Measurements from ENCODE around the gene TFCP2.

GRCh38 chr12:51177897-51178296 lies 5.0 kb upstream of the TFCP2 start:
- TF ChIP-seq POLR2A (IDR thresholded peaks at IDR 0.05; ENCODE audit: low read depth, low read length) (no peak), POLR2AphosphoS5 (IDR thresholded peaks at IDR 0.05; ENCODE audit: low read depth, low read length) (no peak)
